ENCODE results near the gene MSH2.
"Not testable (repeated sequence)": the region's sequence is repeated elsewhere in the genome, so short reads cannot be mapped to it uniquely, and the experiment has no call there.

GRCh38 chr2:47433445-47433844, 30.5 kb downstream of the MSH2 start:
- TF ChIP-seq CTCF (IDR thresholded peaks at IDR 0.05; ENCODE audit: borderline replicate concordance, extremely low read depth, low read length, poor library complexity, severe bottlenecking); EZH2 (IDR thresholded peaks at IDR 0.05; ENCODE audit: borderline replicate concordance, low read depth, low read length, severe bottlenecking): not testable (repeated sequence)

All from DND-41 (cell line).